GM12801 (cell line): ENCODE data around the gene ADCY7.

ENCODE experiments used
- CTCF ChIP-seq: IDR thresholded peaks from one replicate; pipeline ENCODE4 v1.5.1; 2011; ENCODE audit warnings: control low read depth; ENCODE audit not compliant: insufficient read length; ENCODE audit errors: extremely low read depth

Gene ADCY7

GRCh38 chr16:50260206-50261159 lies 5.9 kb upstream of the ADCY7 start:
- no peak for TF ChIP-seq CTCF

- TF ChIP-seq CTCF: no peak
Observed at GRCh38 chr16:50261160-50261706, 5.1 kb upstream of the ADCY7 start.

GRCh38 chr16:50261707-50262235 lies 4.6 kb upstream of the ADCY7 start:
- no peak for TF ChIP-seq CTCF

GRCh38 chr16:50263060-50263909 lies 3.1 kb upstream of the ADCY7 start:
- TF ChIP-seq CTCF: no peak

- TF ChIP-seq CTCF: no peak
Observed at GRCh38 chr16:50263940-50264929, 2.1 kb upstream of the ADCY7 start.

- no peak for TF ChIP-seq CTCF
Observed at GRCh38 chr16:50265260-50265659, 1.1 kb upstream of the ADCY7 start.
